NCI-H146 treated with DMSO at 0.1 percent for 48 hours (cell line): ENCODE results near the gene ANKMY1.
"Not testable (repeated sequence)": the region's sequence is repeated elsewhere in the genome, so short reads cannot be mapped to it uniquely, and the experiment has no call there.

Experiments used
- DNase-seq: peaks from one replicate; lab custom pipeline; 2025; ENCODE audit not compliant: unreplicated experiment; lab: John Stamatoyannopoulos, UW

The ANKMY1 gene

DNA sequence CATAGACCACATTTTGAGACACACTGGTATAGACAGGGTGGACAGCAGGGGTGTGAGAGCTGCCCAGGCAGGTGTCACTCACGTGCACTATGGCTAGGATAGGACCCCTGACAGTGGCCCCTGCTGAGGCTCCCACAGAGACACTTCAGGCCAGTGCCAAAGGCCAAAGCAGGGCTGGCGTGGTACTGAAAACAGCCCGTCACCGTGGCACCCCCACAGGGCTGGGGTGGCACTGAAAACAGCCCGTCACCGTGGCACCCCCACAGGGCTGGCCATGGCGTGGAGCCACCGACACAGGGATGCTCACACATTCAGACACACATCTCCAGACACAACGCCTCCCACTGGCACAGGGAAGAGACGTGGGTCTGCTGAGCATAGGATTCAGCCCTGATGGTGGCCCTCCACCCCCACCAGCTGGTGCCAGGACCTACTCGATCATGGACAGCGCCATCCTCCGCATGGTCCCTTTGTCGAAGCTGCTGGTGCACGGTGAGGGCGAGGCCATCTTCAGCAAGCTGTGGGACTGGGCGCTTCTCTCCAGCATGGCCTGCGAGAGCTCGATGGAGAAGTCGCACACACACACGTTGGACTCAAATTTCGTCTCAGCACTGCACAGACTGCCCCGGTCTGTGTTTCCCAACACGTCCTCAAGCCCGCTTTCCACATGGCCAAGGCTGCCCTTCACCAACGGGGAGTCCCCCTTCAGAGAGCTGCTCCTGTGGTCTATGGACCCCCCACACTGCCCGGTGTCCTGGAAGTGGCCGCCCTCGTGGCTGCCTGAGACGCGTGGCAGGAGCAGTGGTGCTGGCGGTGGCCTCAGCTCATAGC, 34.1 kb downstream of the ANKMY1 start:
- no peak for DNase-seq

DNA sequence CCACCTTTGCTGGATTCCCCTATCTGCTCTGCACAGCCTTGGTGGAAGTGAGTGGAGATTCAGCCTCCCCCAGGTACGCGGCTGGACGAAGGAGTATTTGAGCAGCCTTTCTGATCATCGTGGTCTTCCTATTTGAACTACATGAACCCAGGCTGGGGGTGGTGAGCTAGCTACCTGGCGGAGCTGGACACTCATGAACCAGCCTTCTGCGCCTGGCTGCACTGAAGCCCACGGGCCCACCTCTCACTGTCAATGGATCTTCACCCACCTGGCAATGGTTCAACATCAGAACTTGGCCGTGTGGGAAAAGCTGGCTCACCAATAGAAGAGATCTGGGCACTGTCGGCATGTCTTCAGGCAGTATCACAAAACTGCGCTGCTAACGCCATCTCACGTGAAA, 35.4 kb downstream of the ANKMY1 start:
- DNase-seq = no peak

DNA sequence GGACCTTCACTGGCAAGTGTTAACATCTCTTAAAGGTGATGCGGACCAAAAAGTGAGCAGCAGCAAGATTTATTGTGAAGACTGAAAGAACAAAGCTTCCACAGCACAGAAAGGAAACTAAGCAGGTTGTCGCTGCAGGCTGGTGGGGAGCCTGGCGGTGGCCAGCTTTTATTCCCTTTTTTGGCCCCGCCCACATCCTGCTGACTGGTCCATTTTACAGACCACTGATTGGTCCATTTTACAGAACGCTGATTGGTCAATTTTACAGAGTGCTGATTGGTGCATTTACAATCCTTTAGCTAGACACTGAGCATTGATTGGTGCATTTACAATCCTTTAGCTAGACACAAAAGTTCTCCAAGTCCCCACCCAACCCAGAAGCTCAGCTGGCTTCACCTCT, 35.9 kb downstream of the ANKMY1 start:
- DNase-seq = not testable (repeated sequence)

DNA sequence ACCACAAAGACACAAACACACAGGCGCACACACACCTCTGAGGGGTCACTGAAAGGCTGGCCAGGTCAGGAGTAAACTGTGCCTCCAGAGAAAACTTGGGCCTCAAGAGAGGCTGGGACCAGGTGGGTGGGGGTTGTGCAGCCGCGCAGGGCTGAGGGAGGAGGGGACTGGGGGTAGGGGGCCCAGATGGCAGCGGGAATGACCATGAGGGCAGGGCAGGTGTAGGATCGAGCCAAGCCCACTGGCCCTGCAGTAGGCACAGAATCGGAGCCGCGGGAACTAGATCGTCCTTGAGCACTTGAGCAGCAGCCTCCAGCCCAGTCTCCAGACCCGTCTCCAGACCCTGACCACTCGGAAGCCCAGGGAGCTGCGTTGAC, 36.8 kb downstream of the ANKMY1 start:
- no peak for DNase-seq

DNA sequence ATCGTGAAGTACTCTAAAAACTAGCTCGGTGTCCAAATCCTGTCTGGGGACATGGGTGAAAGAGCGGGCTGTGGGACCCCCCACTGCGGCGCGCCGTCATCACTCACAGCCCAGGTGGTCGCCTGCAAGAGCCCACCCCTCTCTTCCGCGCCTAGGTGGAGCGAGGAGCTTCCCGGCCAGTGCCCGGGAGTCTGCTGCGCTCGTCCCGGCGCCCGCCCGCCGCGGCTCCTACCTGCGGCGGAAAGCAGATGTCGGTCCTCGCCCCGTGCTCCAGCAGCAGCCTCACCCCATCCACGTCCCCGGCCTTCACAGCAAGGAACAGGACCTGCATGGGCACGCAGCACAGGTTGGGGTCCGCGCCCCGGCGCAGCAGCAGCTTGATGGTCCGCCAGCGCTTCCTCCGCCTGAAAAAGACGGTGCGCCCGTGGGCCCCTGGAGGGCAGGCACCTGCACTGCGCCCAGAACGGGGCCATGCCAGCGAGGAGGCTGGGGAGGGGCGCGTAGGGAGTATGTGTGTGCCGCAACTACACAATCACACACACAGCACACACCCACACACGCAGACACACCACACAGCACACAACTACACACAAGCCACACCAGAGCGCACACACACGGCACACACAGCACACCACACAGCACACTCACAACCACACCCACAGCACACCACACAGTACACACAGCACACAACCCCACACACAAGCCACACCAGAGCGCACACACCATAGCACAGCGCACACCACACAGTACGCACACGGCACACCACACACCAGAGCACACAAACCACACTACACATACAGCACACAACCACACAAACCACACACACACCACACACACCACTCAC, 37.4 kb downstream of the ANKMY1 start:
- no peak for DNase-seq

DNA sequence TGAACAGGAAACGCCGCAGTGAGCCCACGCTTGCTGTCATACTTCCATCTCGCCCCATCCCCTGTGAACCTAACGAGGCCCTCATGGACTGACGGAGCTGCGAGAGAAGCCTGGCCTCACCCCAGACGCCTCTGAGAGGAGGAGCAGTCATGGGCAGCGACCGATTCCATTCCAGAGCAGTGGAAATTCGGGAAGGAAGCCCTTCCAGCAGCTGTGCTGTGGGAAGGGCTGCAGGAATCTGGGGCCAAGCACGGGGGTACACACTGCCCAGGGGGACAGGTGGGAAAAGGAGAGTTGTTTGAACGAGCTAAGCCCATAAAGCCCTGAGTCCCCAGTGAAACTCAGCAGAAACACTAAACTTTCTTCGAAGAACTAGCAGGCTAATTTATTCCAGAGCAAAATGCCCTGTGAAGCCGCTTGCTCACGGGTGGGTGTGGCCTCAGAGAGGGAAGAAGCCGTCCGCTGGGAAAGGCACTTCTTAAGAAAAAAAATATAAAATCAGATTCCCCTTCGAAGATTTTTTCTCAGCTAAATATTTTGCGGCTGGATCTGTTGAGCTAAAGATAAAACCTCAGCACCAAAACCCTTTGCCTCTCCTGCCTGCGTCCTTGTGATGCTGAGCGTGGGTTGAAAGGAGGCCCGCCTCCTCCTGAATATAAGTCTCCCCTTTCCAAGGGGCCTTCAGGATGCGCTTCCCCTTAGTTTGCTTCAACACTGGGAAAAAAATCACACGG, 38.2 kb downstream of the ANKMY1 start:
- no peak for DNase-seq

DNA sequence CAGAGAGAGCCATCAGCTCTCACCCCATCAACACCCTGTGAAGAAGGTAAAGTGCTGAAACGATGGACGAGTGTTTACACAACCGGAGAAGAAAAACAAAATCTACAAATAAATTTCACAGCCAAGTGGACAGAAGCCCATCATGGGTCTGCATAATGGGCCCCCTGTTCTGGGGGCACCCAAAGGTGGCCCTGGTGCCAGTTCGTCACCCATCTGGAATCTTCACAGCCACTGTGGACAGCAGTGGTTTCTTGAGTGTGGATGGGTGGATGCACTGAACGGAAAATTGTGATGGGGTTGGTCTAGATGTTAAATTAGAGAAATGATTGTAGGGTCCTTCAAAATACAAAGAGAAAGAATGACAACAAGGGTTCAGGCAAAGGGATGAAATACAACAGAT, 38.8 kb downstream of the ANKMY1 start:
- DNase-seq = no peak

DNA sequence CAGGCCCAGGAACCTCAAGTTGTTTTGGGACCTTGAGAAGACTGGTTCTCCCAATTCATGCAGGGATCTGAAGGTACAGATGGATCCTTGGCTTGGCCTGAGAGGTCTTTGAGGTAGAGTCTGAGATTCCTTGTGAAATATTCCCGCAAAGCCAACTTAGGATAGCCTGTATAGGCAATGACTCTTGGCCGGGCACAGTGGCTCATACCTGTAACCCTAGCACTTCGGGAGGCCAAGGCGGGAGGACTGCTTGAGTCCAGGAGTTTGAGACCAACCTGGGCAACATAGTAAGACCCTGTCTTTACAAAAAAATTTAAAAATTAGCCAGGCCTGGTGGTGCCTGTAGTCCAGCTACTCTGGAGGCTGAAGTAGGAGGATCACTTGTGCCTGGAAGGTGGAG, 40.4 kb downstream of the ANKMY1 start:
- no peak for DNase-seq

DNA sequence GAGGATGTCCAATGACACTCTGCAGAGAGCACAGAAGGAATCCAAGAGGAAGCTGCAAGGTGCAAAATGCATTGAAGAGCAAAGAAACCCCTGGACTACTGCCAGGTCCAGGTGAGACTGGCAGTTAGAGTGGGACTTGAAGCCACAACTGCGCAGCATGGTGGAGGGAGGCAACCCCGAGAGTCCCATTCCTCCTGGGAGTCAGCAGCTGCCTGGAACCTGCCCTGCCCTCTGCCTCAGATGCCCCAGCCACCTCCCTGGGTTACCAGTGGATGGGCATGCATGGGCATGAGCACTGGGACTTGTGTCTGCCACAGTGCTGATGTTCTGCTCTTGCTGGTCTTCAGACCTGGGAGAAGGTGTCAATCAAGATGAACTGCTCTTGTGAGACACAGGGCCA, 43.2 kb downstream of the ANKMY1 start:
- DNase-seq = no peak

DNA sequence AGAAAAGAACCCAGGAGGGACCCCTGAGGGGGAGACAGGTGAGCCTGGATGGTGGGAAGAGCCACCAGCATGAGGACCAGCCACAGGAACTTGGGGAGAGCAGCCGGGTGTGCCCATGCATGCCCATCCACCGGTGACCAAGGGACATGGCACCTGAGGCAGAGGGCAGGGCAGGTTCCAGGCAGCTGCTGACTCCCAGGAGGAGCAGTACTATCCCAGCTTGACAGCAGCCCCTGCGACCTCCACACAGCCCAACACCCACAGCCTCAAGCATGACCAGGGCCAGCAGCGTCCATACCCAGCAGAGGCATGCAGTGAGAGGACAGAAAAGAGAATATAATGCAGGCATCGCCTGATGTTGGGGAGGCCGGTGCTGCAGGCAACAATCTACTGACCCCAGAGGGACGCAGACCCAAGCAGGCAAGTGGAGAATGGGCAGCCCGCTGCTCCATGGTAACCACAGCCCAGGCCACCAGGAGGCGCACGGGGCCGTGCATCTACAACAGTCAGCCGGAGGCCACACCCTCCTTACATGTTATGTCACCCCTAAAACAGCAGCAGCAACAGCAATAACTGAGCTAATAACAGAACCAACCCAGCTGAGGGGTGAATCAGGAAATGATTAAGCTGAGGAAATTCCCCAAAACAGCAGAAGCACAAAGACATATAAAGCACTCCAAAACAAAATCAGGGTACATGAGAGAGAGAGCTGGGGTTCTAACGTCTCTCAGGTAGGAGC, 44.1 kb downstream of the ANKMY1 start:
- no peak for DNase-seq

DNA sequence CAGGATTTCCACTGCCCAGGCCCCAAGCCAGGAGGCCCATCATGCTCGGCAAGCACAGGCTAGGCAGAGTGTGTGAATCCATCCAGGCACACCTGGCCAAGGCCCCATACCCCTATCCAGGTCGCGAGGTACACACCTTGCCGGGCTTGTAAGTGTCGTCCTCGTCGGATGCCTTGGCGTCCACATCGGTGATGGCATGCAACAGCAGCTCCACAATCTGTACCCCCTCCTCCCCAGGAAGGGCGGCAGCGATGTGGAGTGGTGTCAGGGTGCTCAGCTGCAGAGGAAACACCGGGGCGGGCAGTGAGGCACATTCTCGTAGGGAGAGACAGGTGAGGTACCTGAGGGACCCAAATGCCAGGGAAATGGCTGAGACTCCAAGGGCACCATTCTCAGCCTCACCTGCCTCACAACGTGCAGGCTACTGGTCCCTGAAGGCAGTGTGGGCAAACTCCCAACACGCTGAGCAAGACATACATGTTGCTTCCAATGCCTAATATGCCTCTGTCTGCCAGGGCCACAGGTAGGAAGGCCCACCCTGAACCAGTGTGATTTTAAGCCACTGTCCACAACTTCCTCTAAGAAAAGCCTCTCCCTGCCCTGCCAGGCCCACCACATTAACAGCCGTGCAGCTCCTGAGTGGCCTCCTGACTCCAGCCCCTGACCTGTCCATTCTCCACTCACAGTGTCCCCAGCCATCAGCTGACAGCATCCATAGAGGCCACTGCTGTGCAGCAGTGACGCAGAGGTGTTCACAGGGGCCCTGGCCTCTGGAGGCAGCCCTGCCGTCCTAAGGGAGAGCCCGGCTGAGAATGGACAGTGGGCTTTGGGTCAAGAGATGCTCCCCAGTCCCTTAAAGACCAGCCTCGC, 44.9 kb downstream of the ANKMY1 start:
- DNase-seq = no peak

DNA sequence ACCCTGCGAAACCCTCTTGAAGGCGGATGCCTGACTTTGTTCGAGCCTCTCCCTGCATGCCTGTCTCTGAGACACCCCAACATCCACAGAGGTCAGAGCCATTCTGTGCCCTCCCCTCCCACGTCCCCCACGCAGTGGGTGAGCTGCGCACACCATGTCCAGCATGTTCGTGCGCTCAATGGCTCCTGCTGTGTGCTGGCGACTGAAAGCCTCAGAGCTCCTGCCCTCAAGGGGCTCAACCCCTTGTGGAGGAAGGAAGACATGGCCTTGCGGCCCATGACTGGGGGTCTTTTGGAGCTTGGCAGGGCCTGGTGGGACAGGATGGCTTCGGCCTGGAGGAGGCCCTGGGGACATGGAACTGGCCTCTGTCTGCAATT, 45.7 kb downstream of the ANKMY1 start:
- DNase-seq = no peak

DNA sequence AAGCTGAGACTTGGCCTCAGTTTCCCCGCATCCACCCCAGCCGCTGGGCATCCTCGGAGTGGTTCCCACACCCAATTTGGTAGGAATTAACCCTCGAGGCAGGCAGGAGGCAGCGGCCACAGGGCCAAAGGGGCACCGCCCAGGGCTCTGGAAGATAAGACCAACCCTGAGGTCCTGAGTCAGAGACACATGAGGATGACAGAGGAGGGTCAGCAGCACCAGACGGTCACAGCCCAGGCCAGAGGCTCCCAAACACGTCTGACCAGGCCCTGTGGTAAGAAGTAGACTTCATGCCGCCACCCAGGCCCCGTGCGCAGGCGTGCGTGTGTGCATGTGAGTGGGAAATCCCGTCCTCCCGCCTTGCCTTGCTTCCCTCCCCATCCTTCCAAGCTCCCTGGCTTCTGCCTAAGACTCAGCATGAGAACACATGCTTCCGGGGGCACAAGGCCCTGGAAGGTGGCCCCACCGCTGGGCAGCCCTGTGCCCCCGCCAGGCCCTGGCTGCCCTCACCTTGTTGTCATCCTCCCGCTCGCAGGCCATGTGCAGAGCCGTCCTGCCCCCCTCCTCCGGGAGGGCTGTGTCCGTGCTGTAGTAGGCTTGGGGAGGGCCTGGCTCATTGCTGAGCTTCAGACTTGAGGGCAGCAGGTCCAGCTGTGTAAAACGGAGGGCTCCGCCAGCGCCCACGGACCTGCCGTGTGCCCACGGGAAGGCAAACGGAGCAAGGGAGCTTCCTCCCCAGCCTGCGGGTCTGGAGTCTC, 46.3 kb downstream of the ANKMY1 start:
- no peak for DNase-seq

DNA sequence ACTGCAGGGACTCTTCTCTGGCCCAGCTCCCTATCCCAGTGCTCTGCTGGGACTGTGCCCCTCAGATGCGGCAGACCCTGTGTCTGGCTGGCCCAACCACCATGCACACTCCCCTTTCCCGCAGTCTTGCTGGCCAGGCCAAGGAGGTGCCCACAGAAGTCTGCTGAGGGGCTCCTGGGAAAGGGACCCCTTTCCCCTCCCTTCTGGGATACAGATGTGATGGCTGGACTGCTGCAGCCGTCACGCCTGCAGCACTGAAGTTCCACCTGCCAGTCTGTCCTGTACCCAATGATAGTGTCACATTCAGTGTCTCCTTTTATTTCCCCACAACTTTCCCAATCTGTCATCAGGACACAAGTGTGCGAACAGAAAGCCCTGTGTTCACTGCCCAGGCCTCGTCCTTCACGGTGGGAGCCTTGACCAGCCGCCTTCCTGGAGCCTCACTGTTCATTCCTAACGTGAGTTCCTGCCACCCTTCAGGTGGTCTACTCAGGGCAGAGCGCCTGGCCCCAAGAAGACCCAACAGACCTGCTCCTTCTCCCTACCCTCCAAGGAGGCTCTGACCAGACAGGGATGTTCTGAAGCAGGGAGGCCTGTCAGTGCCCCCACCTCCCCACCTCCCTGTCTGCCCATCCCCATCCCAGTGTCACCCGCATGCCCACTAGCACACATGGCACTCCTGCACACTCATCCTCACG, 47.1 kb downstream of the ANKMY1 start:
- DNase-seq = no peak

DNA sequence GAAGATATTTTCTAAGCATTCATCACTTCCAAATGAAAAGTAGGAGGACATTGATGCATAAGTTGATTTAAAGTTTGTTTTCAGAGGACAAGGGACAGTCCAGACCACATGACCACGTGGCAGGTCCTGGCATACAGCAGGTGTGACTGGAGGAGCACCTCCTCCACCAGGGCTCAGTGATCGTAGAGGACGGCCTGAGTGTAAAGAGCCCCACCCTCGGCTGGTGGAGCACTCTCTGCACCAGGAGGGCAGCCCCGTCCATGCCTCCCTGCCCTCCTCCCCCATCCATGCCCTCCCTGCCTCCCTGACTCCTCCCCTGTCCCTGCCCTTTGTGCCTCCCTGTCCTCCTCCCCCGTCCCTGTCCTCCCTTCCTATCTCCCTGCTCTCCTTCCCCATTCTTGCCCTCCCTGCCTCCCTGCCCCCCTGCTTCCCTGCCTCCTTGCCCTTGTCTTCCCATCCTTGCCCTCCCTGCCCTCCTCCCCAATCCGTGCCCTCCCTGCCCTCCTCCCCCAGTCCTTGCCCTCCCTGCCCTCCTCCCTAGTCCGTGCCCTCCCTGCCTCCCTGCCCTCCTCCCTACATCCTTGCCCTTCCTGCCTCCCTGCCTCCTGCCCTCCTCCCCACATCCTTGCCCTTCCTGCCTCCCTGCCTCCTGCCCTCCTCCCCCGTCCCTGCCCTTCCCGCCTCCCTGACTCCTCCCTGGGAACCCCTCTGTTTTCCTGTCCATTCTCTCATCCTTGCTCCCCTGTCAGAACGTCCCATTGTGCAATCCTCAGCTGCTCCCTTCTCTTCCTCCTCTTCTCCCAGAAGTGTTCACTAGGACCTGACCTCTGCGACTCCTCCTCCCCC, 47.9 kb downstream of the ANKMY1 start:
- DNase-seq = no peak

DNA sequence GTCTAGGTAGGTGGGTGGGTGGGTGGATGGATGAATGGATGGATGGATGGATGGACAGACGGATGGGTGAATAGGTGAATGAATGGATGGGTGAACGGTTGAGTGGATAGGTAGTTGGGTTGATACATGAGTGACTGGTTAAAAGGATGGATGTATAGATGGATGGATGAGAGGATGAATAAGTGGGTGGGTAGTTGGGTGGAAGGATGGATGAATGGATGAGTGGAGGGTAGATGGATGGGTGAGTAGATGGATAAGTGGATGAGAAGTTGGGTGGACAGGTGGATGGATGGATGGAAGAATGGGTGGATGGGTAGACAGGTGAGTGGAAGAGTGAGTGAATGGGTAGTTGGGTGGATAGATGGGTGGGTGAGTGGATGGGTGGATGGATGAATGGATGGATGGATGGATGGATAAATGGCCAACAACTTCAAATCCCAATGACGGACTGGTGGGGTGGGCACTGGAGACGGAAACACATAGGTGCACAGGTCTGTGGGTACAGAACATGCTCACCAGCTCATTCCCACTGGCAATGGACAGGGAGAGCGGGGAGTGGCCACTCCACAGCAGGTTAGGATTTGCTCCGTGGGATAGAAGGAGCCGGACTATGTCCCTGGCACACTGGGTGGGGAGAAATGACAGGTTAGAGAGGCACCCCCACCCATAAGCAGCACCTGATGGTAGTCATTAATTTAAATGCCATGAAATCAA, 48.8 kb downstream of the ANKMY1 start:
- no peak for DNase-seq

DNA sequence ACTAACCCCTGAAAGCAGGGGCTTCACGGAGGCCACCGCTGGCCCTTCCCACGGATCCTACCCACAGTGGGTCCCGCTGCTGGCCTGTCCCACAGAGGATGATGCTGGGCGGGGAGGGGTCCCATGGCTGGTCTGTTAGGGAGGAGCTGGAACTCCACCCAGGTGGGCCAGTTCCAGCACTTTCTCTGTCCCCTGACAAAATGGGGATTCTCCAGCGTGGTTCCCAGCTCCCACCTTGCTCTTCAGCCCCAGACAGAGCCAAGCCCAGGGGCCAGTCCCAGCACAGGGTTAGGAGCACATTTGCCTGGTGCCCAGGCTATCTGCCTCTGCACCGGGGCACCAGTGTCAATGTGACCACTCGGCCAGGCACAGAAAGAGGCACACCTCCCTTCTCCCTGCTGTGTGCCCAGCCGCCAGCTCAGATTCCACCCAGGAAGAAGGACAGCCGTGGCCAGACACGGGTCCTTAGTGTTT, 50.0 kb downstream of the ANKMY1 start:
- no peak for DNase-seq
